GM18511 (cell line): ENCODE data around the gene MACROD2.

Source experiments
- ATAC-seq: cut with Tn5 transposase; IDR thresholded peaks from one replicate; pipeline ENCODE4 v1.9.1; 2021; ENCODE audit warnings: mild to moderate bottlenecking, moderate library complexity; ENCODE audit not compliant: unreplicated experiment

Gene MACROD2

DNA sequence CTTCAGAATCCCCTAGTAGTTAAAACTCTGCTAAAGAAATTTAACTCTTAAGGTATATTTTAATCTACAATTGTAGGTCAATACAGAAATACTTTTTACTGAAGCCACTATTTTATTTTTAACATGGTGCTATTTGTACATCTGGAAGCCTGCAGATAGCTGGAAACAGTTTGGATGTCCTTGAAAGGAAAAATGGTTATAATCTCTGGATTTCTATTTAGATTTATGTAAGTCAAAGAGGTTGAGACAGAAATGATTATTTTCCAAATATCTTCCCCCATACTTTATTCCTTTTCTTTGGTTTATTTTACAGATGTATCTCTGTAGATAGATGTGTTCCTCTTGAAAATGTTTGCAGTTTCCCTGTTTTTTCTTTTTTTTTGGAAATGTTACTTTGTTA lies 1575.7 kb downstream of the MACROD2 start:
- ATAC-seq: no peak

DNA sequence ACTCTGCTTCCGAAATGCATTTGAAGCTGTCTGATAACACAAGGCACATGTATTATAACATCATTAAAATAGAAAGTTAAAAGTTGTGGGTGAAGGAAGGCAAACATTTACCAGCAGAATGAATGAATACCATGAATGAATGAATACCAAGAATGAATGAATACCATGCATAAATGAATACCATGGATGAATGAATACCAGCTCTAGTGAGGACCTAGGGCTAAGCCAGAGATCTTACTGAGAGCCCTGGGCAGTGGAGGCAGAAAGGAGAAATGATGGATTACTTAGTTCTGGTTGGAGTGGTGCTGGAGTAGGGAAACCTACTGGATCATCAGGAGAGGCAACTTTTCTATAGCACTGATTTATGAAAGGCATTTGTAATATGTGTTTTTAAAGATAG lies 1579.9 kb downstream of the MACROD2 start:
- ATAC-seq: no peak

DNA sequence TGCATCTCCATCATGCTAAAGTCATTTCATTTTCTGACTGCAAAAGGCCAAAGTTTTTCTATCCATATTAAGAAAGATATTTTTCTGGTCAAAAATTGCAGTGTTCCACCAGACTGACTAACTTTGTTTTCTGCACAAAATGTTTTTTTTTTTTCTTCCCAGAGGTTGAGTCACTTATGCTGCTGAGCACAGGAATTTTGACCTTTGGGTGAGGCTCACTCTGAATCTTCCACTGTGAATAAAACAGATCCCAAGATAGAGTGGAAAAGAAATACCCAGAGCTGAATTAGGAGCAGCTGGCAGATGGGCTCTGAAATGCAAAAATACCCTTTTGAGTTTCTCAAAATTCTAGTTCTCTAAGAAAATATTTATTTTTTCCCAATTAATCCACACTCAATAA lies 1581.1 kb downstream of the MACROD2 start:
- no peak for ATAC-seq

DNA sequence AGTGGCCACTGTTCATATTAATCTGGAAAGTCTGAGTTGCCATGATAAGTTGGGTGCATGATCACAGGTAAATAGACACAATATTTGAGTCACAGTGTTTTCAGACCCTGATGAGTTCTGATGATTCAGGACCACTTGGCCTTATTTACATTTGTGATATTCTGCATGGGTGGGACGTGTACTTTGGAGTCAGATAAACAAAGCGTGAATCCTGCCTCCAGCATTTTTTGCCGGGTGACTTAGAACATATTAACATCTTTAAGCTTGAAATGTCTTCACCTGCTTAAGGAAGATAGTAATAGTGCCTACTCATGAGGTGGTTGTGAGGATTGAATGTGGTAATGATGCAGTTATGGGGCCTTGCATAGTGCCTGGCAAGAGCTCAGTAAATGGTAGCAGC lies 1582.8 kb downstream of the MACROD2 start:
- ATAC-seq: no peak

DNA sequence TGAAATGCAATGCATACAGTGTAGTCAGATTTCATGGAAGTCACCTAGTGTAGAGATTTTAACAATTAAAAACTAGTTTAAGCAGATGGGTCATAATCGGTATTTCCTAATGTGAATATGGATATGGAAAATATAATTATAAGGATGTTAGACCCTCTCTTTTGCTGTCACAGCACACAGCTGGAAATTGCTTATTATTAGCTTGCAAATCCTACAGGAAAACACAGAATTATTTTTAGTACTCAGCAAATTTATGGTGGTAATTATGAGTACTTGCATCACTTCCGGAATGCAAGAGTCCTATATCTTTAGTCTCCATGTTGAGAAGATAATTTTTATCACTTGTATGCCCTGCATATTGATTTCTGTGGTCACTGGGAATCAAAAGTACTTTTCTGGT lies 1584.4 kb downstream of the MACROD2 start:
- ATAC-seq: no peak

DNA sequence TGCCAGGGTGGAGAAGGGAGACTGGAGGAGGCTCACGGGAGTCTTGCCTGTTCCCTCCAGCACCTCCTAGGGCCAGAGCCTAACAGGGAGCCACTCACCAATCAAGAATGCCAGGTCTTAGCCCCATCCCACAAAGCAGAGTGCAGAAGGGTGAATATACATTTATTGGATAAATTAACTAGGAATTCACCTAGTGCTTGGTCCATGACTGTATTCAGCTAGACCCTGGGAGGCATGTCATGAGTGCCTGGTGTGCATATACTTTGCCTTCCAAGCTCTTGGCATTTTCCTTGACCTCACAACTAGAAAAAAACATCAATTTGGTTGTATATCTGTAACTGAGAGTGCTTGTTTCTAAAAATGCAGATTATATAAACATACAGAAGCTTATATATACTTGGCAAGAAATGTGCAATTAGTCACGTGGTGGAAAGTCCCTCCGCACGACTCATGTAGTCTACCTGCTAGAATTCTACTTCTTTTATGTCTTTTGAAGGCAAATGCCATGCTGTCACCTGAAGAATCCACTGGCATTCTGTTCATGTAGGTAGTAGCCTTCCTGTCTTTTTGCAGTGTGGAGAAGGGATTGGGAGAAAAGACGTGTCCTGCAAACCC lies 1586.9 kb downstream of the MACROD2 start:
- no peak for ATAC-seq

DNA sequence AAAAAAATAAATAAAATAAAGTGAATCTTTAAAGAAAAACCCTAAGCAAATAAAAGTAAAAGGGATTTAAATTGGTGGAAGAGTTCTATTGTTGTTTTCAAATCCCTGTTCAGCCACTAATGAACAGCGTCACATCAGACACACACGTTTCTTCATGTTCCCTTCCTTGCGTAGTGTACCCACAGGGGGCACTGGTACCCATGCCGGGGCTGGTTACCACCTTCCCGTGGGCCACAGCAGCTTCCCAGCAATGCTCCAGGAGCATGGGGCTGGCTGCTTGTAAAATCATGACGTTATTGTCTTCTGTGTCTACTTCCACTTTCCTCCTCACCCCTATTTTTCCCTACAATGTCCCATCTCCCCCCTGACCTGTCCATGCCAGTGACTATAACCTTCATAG lies 1589.2 kb downstream of the MACROD2 start:
- no peak for ATAC-seq

DNA sequence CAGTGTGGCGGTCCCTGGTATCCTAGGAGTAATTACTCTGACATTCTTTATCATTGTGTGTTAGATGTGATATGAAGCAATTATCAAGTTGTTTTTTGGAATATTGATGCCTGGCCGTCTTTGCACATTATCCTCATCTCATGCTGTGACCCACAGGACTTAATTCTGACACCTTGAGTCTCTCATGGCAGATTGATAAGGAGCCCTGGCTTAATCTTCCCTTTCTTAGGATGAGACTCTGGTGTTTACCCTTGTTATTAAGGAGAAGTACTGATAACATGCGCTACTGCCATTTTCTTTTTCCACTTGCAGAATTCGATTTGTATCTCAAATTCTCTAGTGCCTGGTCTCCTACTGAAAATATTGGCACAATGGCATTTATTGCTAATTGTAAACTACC lies 1597.8 kb downstream of the MACROD2 start:
- ATAC-seq: no peak

DNA sequence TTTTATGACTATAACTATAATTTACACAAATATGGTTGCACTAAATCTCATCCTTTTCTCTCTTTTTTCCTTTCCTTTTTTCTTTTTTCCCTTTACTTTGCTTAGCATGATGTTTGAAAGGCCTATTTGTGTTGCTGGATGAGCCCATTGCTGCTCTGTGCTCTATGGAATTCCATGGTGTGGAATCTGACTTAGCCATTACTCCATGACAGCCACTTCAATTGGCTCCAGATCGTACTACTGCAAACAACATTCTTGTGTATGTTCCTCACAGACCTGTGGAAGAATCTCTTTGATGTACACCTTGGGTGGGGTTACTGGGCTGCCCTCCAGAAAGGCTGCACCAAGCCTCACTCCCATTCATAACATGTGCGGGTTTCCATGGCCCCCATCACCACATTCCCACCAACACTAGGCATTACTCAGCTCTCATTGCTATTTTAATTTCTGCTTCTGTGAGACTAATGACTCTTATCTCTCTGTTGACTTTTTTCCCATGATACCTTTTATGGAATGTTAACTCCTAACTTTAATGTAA lies 1598.9 kb downstream of the MACROD2 start:
- ATAC-seq: no peak

DNA sequence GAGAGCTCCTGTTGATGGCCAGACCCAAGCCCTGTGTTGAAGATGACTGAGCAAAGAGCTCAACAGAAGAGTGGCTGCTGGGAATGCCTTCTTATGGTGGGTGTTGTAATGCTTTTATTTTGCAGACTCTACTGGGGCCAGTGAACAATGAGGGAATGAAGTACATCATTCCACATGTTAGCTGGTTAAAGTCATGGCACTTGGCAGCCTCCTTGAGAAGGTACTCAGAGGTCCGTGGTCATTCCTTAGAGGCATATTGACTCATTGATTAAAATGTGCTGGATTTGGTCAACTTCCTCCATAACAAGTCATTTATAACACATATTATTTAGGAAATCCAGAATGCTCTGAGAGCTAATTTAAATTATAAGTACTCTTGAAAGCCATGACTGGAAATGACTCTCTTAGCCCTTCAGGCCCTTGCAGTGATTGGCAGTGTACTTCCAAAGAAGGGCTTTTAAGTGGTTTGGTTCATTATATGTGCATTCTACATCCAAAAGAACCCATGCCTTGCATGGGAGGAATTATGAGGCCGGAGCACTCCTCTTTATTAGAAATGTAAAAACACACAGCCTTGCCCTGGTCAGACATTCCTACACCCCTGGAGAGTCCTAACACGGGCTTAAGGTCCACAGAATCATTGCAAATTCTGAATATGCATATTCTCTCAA lies 1601.0 kb downstream of the MACROD2 start:
- no peak for ATAC-seq

DNA sequence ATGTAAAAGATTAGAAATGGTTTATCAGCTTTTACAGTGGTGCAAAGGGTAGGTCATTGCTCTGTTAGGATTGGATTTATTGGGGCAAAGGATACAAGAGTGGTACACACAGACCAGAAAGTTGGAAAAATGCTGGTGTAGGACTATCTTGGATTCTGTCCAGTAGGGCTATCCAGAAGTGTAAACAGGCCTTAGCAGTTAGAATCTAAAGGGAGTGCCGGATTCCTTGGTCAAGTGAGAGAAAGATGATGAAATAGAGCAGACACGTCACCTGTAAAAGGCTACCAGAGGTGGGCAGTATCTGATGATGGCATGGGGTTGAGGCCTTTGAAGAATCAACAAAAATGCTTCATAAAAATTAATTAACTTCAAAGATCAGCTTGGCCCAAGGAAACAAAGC lies 1602.0 kb downstream of the MACROD2 start:
- ATAC-seq: no peak

DNA sequence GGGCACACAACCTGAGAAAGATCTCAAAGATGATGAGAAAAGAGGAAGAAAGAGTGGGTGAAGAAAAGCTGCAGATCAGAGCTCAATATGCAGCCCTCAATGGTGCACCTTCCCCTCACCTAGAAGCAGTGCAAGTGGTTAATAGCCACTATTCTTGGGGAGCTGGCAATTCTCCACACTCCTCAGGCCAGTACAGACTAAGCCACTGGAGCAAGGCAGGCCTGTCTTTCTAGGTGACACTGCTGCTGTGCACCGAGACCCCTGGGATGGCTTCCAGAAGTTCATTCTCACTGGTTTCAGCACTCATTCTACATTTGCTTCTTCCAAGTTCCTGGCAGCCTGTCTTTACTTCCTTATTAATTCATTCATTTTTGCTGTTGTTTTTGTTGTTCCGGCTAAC lies 1604.6 kb downstream of the MACROD2 start:
- ATAC-seq: no peak

DNA sequence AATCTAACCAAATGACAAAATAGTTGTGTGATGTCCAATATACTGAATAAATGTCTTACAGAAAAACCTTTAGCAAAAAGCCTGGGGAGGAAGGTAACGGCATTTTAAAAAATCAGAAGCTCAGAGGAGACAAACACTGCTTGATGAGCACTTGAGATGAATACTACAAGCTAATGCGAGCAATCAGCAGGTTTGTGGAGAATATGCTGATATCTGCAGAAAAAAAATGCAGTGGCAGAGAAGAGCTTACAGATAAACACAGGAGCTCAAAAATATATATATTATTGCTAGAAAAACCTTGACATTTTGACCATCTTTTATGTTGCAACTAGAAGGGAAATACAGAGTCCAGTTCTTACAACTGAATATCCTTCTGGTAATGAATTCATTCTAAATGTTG lies 1605.2 kb downstream of the MACROD2 start:
- no peak for ATAC-seq

DNA sequence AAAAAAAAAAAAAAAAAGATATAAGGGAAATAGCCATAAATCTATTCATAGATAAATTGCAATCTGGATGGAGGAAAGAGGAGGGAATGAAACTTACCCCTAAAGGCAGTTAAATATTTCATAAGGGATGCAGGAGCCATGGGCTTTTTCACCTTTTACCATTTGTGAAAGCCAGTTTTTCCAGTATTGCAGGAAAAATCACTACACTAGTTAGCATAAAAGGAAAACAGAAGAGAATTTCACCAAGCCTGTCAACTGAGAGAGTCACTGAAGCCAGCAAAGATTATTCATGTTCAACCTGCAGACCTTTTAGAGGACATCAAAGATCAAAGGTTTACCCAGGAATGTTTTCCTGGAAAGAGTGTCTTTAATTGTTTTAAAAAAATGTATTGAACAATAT lies 1608.2 kb downstream of the MACROD2 start:
- ATAC-seq: no peak

DNA sequence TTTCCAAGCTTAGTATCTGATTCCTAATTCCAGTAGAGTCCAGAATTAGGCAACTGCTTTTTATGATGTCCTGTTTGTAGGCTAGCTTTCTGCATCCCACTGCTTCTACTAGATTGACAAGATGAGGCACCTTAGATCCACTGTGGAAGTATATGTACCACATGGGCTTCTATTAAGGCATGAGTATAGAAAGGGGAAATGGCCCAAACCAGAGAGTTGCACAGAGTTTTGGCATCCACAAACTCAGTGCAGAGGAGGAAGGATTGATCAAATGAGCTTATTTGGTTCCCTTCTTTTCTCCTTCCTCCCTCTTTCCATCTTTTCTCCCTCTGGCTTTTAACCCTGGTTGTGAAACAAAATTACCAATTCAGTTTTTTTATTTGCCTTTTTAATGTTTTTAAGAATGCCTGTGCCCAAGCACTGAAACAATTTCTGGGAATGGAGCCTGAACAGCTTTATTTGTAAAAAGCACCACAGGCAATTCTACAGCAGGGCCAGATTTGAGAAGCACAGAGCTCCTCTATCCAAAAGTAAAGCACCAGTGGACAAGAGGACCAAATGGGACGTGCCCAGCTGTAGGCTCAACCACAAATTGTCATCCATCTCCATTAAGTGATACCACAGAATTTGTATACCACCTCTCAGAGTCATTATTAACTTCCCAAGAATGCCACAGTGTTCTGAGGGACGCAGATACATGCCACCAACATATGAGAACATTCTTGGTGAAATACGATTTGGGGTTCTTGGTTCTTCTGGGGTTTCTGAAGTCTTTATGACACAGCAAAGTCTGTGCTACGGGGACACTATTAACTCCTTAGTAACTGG lies 1608.9 kb downstream of the MACROD2 start:
- no peak for ATAC-seq

DNA sequence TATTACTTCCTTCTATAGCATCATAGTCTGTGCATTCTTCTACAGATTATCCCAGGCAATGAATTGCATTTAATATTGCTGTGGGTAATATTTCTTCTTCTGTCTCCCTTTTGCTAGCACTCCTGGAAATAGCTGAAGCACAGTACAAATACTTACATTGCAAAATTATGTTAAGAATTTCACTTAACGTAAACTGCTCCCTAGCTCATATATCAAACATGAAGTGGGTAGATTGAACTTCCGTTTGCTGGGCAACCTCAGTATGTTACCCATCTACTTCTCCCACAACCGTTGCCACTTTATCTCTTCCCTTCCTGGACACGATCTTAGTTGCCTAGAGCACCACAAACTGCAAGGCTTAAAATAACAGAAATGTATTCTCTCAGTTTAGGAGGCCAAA lies 1614.6 kb downstream of the MACROD2 start:
- ATAC-seq: no peak

DNA sequence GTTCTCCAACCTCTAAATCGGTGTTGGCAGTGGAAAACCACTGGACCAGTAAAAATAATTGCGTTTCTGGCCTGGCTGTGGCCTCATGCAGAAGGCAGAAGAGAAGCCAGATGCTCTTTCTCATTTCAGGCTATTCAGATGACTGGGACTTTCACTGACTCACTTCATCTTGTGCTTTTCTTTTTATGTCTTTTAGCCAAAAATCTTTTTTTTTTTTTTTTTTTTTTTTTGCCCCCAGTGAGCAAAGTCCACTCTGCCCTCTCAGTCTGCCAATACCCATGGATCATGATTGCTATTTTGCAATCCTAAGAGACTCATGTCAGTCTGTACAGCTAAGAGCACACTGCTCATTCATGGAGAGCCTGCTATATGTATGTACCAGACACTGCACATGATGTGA lies 1615.5 kb downstream of the MACROD2 start:
- no peak for ATAC-seq

DNA sequence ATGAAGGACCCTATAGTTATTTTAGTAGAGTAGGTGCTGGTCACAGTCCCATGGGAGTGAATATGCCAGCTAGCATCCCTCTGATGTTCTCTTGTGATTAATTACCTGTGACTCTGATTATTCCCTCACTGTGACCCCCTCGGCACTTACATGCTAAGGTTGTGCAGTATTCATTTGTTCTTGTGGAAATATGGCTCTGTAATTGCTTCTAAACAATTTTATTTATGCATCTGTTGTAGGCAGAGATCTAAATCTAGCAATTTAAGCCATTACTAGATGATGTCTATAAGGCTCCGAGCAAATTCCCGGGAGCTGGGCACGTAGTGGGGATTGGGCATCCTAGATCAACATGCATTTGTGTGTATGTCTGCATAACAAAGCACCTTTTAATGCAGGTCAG lies 1616.2 kb downstream of the MACROD2 start:
- no peak for ATAC-seq

DNA sequence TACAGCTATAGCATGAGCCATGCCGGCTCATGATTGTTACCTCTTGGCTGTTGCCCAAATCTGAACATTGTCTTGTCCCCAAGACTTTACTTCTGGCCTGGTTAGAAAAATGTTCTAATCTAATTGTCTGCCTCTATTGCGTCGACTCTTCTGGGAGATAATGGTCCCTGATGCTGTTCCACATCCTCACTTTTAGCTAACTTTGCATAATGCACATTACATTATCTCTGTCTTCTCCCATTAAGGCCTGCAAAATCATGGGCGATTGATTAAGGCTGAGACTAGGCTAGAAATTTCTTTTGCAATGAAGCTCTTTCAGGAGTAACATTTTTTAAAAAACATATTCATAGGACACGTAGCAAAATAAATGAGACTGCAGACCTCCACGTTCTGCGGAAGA lies 1616.9 kb downstream of the MACROD2 start:
- ATAC-seq: no peak

DNA sequence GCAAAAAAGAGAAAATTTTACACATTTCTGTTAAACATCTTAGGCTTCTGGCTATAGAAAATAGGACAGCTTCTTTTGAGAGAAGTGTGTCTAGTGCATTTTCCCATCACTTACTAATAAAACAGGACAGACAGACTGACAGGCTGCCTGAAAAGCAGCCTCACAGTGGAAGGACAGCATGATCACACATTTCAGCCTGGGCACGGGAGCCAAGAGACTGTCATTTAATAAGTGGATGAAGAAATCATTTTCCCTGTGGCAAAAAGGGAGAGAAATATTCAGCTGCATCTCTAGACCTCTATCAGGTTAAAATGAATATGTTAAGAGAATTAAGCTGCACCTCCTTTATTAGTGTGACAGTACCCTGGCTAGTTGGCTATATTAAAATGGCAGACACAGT lies 1617.5 kb downstream of the MACROD2 start:
- no peak for ATAC-seq

DNA sequence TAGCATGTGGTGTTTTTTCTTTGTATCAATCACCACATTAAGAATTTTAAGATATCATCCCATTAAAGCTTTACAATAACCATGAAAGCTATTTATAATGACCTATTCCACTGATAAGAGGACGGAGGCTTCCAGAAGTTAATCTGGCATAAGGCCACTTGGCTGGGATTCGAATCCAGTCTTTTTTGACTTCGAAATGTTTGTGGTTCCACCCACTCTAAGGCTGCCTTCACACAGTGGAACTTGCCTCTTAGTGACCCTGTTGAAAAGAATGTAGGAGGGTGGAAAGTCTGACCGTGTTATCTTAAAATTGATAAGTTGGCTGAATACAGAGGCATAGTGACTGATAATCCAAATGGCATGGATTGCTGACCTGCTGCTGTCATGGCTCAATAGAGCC lies 1618.2 kb downstream of the MACROD2 start:
- ATAC-seq: no peak

DNA sequence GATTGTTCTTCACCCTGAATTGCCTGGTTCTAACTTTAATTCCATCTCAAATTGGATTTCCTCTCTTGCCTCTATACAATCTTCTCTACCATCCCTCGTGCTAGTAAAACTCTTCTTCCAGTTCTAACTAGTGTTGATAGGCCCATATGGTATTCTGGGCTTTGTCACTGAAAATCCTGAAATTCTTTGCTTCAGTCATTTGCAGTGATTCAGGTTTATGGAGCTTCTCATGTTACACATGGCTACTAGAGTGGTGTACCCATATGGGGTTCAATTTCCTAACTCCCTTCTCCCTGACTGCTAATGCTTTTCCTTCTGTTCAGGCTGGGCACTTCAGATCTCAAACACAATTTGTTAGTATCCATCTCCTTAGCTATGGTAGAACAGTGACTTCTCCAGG lies 1621.3 kb downstream of the MACROD2 start:
- no peak for ATAC-seq
